GM19438 (cell line): ENCODE data around the gene MOV10L1.

Experiments used
- ATAC-seq: cut with Tn5 transposase; IDR thresholded peaks from one replicate; pipeline ENCODE4 v1.9.1; 2021; ENCODE audit warnings: low read depth; ENCODE audit not compliant: unreplicated experiment

Gene MOV10L1

DNA sequence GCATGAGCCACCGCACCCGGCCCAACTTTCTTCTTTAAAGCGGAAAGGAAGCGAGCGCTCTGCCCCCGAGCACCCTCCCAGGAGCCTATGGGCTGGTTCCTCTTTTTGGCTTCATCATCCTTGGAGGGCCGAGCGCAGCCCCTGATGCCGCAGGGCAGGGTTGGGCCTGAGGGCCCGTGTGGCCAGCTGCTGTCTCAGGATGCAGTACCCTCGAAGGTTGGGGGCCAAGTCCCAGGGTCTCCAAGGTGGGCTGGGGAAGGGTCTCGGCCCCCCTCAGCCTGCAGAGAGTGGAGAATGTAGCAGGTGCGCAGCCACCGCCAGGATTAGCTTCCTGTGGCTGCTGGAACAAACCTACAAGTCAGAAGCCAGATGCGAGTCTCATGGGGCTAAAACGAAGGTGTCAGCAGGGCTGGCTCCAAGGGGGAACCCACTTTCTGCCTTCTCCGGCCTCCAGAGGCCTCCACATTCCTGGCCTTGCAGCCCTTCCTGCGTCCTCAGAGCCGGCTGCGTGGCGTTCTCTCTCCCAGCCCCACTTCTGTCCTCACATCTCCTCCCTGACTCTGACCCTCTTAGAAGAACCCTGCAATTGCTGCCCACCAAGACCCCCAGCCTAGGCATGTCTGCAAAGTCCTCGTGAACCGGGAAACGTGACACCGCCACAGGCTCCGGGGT lies 83.6 kb downstream of the MOV10L1 start:
- ATAC-seq: no peak

DNA sequence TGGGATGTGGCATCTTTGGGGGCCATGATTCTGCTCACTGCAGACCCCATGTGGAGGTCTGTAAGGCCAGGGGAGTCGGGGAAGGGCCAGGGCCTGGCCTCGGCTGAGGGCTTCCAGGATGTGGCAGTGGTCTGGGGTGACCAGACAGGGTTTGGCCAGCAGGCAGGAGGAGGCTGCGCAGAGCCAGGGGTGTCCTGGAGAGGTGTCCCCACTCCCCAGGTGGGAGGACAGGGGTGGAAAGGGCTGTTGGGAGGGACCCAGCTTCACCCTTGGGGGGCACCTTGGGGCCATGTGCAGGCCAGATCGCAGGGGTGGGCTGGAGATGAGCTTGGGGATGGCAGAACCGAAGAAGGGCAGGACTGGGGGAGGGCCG lies 84.2 kb downstream of the MOV10L1 start:
- no peak for ATAC-seq

DNA sequence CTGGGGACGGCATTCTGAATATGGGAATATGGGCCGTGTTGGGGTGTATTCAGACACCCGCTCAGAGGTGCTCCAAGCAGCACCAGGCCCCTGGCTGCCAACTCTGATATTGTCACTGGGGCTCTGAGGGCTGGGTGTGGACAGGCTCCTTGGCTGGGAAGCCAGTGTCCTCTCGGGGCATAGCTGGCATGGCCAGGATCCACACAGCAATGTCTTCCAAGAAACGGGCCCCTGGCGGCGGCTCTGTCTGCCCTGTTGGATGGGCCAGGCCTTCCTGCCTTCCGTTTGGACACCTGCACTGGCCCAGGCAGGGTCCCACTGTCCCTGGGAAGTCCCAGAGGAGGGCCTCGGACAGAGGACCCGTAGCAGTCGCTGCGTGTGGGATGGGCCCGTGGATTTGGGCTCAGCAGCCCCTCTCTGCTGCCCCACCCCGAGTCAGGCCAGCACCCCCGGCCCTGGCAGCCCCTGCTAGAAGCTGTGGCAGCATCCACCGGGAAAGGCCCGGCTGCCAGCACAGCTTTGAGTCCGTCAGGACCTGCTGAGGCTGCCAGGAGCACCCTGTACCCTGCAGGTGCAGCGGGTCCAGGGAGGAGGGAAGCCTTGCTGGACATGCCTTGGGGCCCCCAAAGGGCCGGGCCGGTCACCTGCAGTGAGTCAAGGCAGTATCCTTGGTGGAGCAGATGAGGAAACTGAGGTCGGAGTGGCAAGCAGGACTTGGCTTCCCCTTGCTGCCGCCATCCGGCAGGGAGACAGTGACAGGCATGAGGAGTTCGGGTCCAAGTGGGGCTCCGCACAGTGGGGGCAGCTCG lies 84.8 kb downstream of the MOV10L1 start:
- no peak for ATAC-seq

DNA sequence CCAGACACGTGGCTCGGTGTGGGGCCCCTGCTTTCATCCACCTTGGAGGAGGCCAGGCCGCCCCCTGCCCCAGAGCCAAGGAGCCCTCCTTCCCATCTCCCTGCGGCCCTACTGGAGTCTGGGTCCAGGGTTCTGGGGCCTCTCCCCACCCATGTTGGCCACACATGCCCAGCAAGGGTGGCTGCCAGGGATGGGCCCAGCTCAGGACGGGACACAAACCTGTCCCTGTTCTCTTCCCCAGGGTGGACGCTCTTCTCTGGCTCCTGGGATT lies 85.3 kb downstream of the MOV10L1 start:
- no peak for ATAC-seq

DNA sequence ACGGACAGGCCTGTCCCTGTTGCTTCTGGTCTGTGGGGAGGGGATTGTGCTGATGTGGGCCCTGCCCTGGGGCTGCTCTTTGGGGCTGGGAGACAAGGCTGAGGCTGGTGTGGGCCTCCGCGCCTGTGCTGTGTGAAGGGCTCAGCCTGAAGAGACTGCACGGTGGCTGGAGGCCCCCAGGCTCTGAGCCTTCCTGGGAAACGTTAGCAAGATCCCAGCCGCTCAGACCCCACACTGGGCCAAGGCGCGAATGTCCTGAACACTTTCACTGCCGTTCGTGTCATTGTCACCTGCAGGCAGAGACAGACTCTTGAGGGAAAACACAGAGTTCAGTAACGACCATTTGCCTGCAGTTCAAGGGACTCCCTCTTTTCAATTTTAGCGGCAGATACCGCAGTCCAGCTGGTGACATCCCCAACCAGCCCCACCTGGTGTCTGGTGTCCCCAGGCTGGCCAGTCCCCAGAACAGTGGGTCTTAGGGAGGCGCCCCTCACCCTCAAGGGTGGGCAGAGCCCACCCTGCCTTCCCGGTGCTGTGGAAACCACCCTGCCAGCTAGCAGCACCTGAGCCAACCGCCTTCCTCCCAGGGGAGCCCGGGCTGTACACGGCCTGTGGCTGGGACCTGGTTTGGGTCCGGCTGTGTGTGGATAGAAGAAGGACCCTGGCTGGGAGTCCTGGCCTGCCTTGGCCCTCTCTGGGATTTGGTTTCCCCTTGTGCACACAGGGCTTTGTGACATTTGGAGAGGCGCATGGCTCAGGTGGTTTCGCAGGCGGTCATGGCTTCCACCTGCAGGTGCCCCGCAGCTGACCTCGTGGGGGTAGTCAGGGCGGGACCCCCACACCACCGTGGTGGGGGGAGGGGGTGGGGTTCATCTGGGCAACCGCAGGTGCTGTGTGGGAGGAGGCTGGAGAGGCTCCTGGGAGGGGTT lies 86.4 kb downstream of the MOV10L1 start:
- no peak for ATAC-seq

DNA sequence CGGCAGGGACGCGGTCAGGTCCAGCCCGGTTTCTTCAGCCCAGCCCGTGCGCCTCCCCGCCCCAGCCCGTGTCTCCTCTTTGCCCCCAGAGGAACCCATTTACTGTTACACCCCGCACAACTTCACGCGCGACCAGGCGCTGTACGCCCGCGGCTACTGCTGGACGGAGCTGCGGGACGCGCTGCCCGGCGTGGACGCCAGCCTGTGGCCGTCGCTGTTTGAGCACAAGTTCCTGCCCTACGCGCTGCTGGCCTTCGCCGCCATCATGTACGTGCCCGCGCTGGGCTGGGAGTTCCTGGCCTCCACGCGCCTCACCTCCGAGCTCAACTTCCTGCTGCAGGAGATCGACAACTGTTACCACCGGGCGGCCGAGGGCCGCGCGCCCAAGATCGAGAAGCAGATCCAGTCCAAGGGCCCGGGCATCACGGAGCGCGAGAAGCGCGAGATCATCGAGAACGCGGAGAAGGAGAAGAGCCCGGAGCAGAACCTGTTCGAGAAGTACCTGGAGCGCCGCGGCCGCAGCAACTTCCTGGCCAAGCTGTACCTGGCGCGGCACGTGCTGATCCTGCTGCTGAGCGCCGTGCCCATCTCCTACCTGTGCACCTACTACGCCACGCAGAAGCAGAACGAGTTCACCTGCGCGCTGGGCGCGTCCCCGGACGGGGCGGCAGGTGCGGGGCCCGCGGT lies 87.2 kb downstream of the MOV10L1 start:
- no peak for ATAC-seq

DNA sequence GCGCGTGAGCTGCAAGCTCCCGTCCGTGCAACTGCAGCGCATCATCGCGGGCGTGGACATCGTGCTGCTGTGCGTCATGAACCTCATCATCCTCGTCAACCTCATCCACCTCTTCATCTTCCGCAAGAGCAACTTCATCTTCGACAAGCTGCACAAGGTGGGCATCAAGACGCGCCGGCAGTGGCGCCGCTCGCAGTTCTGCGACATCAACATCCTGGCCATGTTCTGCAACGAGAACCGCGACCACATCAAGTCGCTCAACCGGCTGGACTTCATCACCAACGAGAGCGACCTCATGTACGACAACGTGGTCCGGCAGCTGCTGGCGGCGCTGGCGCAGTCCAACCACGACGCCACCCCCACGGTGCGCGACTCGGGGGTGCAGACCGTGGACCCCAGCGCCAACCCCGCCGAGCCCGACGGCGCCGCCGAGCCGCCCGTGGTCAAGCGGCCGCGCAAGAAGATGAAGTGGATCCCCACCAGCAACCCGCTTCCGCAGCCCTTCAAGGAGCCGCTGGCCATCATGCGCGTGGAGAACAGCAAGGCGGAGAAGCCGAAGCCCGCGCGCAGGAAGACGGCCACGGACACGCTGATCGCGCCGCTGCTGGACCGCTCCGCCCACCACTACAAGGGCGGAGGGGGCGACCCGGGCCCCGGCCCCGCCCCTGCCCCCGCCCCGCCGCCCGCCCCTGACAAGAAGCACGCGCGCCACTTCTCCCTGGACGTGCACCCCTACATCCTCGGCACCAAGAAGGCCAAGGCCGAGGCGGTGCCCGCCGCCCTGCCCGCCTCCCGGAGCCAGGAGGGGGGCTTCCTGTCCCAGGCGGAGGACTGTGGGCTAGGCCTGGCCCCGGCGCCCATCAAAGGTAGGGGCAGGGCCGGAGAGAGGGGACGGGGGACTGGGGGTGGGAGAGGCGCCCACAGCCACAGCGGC lies 88.0 kb downstream of the MOV10L1 start:
- ATAC-seq: no peak

DNA sequence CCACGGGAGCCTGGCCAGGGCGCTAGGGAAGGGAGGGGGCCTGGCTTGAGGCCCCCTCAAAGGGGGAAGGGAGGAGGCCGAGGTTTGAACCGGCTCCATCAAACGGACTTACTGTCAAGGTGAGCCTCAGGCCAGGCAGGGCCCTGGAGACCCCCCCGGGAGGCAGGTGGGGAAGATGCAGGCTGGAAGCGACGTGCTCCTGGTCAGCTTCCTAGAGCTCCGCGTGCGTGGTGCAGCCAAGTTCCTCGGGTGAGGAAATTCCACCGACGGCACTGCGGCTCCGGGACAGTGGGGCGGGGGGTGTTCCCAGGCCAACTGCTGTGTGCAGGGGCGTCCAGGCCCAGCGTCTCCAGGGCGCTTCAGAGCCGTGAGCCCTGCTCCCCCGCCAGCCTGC lies 88.7 kb downstream of the MOV10L1 start:
- no peak for ATAC-seq

DNA sequence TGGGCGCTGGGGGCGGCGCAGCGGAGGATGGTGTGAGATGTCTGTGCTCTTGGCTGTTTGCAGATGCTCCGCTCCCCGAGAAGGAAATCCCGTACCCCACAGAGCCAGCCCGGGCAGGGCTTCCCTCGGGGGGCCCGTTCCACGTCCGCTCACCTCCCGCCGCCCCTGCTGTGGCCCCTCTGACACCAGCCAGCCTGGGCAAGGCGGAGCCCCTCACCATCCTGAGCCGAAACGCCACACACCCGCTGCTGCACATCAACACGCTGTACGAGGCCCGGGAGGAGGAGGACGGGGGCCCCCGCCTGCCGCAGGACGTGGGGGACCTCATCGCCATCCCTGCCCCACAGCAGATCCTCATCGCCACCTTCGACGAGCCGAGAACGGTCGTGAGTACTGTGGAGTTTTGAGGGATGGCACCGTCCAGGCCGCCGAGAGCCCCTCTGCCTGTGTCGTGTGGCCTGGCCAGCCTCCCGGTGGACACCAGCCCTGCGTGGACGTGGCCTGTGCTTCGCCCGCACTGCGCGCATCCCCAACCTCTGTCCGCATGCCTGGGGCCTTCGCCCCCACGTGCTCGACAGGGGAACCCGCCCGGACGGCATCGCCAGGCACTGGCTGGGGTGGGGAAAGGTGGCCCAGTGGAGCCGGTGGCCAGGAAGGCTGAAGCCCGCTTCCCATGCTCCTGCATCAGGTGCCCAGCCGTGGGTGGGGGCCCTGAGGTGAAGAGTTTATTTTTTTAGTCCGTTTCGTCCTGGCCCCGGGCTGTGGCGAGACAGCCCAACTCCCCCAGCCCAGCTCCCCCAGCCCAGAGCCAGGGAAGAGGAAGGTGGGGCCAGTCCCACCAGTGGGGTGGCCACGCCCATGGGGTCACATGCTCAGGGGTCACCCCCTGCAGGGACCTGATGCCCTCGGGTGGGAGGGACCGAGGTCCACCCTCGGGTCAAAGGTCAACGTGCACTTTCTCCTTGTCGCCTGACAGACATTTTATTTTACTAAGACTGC lies 89.4 kb downstream of the MOV10L1 start:
- no peak for ATAC-seq

DNA sequence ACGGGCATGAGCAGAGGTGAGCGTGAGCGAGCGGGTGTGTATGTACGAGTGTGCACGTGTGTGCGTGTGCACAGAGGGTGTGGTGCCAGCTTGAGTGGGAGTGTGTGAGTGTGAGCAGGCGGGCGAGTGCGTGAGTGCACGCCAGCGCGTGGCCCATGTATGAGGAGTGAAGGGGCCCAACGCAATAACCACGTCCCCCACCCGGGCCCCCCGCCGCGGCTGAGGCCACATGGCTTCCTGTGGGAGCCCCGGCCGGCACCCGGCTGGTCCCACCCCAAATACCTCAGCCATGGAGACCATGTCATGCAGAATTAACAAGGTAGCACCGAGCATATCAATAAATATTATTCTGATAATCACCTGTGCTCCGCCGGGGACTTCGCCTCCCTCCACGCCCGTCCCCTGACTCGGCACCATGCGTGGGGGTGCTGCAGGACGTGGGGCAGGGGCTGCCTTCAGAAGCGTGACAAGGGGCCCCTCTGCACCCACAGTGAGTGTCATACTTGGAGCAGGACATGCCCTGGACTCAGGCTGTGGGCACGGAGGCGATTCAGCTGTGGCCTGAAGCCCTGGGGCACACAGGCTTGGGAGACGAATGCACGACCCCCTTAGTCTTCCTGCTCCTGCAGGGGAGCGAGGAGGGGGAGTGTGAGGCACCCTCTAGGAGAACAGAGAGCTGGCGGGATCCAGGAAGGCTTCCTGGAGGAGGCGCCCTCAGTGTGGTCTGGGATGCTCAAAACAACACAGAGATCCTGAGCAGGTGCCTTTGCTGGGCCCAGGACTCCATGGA lies 90.3 kb downstream of the MOV10L1 start:
- ATAC-seq: no peak

DNA sequence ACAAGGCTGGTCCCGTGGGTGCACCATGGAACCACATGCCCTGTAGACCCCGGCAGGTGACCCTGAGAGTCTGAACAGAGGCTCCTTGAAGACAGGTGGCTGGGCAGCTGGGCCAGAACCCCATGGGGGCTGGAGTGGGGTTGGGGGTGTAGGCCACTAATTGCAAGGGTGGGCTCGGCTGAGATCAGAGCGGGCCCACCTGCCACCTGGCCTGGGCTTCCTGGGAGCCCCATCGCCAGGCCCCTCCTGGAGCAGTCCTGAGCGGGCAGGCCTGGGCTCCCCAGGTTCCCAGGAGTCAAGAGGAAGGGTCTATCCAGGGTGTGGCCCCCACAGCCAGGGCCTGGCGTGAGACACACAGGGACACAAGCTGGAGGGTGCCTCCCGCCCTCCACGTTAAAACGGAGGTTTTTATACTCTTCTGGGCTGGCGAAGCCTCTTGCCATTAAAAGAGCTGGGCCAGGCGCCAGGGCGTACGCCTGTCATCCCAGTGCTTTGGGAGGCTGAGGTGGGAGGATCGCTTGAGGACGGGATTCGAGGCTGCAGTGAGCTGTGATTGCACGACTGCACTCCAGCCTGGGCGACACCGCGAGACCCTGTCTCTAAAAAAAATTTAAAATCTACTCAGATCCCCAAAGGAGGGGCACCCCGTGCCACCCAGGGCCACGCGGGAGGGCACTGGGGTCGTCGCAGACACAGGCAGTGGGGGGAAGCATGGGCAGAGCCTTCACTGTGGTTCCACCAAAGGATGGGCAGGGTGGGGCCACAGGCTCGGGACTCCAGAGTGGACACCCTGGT lies 91.1 kb downstream of the MOV10L1 start:
- no peak for ATAC-seq

DNA sequence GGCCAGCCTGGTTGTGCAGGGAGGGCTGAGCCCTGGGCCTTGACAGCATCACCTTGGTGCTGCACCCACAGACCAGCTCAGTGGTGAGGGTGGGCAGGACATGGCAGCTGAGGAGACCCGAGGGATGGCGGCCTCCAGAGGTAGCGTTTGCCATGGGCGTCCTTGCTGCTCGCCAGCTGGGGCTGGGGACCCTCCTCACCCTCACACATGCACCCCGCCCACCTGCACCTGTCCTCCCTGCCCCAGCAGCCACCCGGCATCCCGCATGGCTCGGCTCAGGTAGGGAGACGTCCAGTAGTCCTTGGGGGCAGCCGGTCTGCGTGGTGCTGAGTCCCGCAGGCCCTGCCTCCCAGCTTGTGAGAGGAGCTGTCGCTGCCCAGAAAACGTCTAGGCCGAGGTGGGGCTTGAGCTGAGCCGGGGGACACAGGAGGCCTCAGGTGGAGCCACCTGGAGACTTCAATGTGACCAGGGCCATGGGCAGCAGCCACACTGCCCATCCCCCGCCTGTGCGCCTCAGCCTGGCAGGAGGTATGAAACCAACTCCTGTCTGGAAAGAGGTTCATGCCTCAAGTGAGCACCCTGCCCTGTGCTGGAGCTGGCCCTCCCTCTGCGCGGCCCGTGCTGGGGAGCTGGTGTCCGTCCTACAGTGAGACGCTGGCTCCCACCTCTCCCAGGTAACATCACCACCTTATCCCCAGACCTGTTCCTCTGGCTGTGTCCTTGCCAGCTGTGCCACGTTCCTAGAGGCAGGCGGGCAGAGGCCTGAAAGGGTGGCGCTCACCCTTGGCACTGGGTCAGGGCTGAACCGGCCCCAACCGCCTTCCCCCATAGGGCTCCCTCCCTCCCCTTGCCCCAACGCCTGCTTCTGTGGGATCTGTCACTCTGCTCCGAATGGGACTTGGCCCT lies 92.6 kb downstream of the MOV10L1 start:
- no peak for ATAC-seq

DNA sequence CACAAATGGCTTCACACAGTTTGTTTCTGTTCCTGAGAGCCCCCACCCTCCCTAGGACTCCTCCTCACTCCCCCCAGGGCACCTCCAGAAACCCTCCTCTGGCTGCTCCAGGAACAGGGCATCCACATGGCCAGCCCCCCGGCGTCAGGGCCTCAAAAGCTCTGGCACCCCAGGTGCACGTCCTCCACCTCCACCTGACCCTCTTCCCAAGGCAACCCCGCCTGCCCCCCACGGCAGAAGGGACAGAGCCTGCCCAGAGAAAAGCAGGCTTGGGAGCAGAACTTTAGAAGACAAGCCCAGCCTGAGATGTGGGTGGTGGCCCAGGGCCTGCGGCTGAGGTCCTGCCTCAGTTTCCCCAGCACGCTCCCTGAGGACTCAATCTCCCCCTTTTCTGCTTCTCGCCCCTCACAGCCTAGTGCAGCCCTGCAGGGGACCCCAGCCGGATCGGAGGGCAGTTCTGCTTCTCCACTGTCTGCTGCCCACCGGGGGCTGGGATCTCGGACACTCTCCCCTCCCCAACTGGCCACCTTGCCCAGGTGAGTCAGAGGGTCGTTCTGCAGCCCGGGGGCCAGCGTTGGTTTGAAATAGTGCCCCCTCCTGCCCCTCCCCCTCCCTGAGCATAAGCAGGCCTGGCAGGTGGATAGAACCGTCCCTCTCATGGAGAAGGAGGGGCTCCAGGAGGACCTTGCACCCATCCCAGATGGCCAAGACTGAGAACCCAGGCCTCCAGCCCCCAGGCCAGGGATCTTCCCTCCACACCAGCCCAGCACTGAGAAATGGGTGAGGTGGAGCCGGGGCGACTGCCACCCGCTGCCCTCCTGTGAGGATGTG lies 93.5 kb downstream of the MOV10L1 start:
- ATAC-seq: no peak

DNA sequence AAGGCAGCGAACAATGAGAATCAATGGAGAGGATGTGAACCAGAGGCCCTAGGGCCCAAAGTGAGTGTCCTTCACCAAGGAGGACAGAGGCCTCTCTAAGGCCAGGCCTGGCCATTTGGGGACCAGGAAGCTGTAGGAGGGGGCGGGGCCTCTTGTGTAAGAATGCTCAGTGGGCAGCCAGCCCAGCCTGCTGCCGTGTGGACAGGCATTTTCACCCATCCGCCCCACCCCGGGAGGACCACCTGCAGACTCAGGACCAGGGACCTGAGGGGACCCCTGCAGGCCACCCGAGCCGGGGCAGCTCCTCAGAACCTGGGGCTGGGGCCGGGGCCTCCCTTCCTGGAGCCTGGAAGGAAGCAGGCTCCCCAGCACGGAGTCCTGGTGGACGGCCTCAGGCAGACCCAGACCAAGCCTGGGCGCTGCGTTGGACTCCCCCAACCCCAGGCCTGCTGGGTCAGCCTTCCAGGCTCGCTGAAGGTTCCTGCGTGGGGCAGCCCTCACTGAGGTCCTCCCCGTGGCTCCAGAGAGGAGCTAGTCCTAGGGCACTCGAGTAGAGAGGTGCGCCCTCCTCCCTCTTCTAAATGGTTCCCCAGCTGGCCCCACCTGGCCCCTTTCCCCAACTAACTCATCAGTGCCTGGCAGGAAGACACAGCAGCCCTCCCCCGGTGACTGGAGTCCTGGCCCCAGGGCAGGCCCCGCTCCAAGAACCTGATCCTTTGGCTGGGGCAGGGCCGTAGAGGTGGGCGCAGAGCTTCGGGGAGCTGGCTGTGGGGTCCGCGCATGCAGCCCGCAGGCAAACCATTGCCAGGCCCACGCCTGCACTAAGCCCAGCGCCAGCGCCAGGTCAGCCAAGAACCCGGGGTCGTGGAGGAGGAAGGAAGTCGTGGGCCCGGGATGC lies 94.4 kb downstream of the MOV10L1 start:
- ATAC-seq: no peak
